DOHH2 (cell line): ENCODE data around the gene IPO8.

ENCODE experiments used
- CTCF ChIP-seq: fragments of 200-600 bp; sonication (generic); IDR thresholded peaks from one replicate; pipeline ENCODE4 v1.5.1; 2014; ENCODE audit warnings: antibody characterized with exemption, mild to moderate bottlenecking, low read depth, low read length; ENCODE audit not compliant: poor library complexity, severe bottlenecking
- EZH2phosphoT487 ChIP-seq: fragments of 200-600 bp; sonication (generic); IDR thresholded peaks from 2 replicates; pipeline ENCODE4 v1.6.1; 2017; ENCODE audit warnings: borderline replicate concordance, mild to moderate bottlenecking, antibody characterized with exemption, low read length, moderate library complexity, mixed read lengths

GRCh38 chr12:30691122-30691879 lies 4.4 kb downstream of the IPO8 start:
- no peak for TF ChIP-seq CTCF
- no peak for TF ChIP-seq EZH2phosphoT487
